ENCODE data around the gene CDH15.
"Not testable (repeated sequence)": the region's sequence is repeated elsewhere in the genome, so short reads cannot be mapped to it uniquely, and the experiment has no call there.

Gene CDH15

DNA sequence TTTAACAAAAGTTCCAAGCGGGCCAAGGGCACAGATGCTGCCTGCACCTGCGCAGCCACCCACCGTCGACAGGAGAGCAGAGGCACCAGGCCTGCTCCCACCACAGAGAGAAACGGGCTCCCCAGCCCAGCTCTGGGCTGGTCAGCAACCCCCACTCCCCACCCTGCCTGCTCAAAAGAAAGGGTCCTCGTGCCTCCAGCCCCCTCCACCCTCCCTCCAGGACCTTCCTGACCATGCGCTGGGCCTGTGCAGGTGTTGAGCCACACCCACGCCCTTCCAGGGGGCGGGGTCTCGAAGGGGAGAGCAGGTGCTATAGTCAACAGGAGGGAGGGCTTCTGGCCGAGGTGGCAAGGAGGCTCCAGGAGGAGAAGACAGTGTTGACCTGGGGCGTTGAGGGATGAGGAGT is 71.2 kb downstream of the CDH15 start:
- no peak for DNase-seq

DNA sequence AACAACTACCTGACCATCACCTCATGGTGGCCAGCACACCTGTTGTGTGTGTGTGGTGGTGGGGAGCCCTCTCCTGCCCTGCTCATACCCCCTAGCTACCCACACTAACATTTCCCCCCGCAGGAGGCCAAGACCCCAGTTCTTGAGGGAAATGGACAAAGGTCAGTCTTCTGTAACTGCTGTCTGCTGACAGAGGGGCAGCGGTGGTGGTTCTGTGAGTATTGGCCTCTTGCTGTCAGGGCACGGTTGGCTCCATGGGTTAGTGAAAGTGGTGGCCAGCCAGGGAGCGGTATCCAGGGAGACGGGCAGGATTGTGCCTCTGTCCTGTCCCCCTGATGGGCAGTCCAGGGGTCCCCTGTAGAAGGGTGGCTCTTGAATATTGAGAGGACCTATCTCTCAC is 72.1 kb downstream of the CDH15 start:
- no peak for DNase-seq

DNA sequence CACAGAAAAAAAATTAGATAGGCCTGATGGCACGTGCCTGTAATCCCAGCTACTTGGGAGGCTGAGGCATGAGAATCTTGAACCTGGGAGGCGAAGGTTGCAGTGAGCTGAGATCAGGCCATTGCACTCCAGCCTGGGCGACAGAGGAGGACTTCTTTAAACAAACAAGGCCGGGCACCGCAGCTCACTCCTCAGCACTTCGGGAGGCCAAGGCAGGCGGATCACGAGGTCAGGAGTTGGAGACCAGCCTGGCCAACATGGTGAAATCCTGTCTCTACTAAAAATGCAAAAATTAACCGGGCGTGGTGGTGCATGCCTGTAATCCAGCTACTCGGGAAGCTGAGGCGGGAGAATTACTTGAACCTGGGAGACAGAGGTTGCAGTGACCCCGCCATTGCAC is 72.7 kb downstream of the CDH15 start:
- not testable (repeated sequence) for DNase-seq

DNA sequence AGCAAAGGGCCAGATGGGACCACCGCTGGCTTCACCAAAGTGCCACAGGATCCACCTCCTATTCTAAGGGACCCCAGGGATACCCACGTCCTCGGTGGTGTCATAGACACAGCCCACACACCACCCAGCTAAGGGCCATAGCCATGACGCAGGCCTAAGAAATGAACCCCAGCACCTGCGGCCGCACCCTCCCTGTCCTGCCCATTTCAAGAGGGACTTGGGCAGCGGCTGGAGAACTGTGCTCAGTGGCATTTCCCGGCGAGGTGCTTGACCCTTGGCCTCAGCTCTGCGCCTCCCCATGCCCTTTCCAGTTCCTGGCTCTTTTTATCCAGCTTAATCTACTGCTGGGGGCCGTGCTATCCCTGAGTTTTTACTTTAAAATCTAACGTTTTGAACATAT is 73.2 kb downstream of the CDH15 start:
- DNase-seq: no peak
